GM10248 (cell line): Measurements from ENCODE around the gene ZC3HAV1L.
"Not testable (repeated sequence)": the region's sequence is repeated elsewhere in the genome, so short reads cannot be mapped to it uniquely, and the experiment has no call there.

Experiments used
- CTCF ChIA-PET: fragments of 300-600 bp; sonication (Branson Sonifier 250); formaldehyde crosslinking; extraction: SDS; loops from one replicate; lab custom pipeline; 2021; ENCODE audit warnings: antibody characterized with exemption; lab: Yijun Ruan, JAX
- POLR2A ChIA-PET: fragments of 350-650 bp; sonication (Branson Sonifier 250); formaldehyde crosslinking; extraction: SDS; loops from one replicate; lab custom pipeline; 2020; ENCODE audit warnings: antibody characterized with exemption; lab: Yijun Ruan, JAX
- DNase-seq: peaks from one replicate; pipeline ENCODE4 v3.0.0; 2012; ENCODE audit errors: extremely low spot score
- CTCF ChIP-seq: IDR thresholded peaks from 2 replicates; pipeline ENCODE4 v1.5.1; 2012; ENCODE audit warnings: mild to moderate bottlenecking, low read depth; ENCODE audit errors: extremely low read depth, missing control alignments, control extremely low read depth

The ZC3HAV1L gene

GRCh38 chr7:139029353-139029752 lies 6.5 kb downstream of the ZC3HAV1L start:
- TF ChIP-seq CTCF: no peak
- CTCF ChIA-PET: interaction anchor here (0.7 to 6.2 kb wide), 4 partner anchors 8 to 46 kb away, joined by 3 to 25 read pairs (median 4); no protein-coding TSS in a partner anchor
- POLR2A ChIA-PET: no interaction called here
- no peak for DNase-seq

GRCh38 chr7:139026551-139026950 lies 9.3 kb downstream of the ZC3HAV1L start:
- ChIA-PET POLR2A (no interaction called here), CTCF (interaction anchor here (1.1 to 2.2 kb wide), 4 partner anchors 8 to 49 kb away, joined by 3 to 15 read pairs (median 5); no protein-coding TSS in a partner anchor)
- TF ChIP-seq CTCF: no peak
- DNase-seq: no peak

- DNase-seq, POLR2A ChIA-PET: not testable (repeated sequence)
- CTCF ChIA-PET: interaction anchor here (1.1 to 2.2 kb wide), 4 partner anchors 9 to 50 kb away, joined by 3 to 15 read pairs (median 4); no protein-coding TSS in a partner anchor
Observed at GRCh38 chr7:139025861-139026260, 10.0 kb downstream of the ZC3HAV1L start.

GRCh38 chr7:139023076-139023475 lies 12.8 kb downstream of the ZC3HAV1L start:
- CTCF ChIA-PET: interaction anchor here (1.0 to 2.1 kb wide), 4 partner anchors 9 to 52 kb away, joined by 3 to 9 read pairs (median 6); no protein-coding TSS in a partner anchor
- TF ChIP-seq CTCF: no peak
- POLR2A ChIA-PET: no interaction called here
- DNase-seq: no peak

GRCh38 chr7:139022286-139022685 lies 13.6 kb downstream of the ZC3HAV1L start:
- POLR2A ChIA-PET: no interaction called here
- no peak for DNase-seq
- no peak for TF ChIP-seq CTCF
- CTCF ChIA-PET: interaction anchor here (1.5 to 2.5 kb wide), 3 partner anchors 8 to 53 kb away, joined by 3 to 9 read pairs (median 6); no protein-coding TSS in a partner anchor

GRCh38 chr7:139018910-139019309 lies 16.9 kb downstream of the ZC3HAV1L start:
- DNase-seq: no peak
- no peak for TF ChIP-seq CTCF
- ChIA-PET POLR2A (interaction anchor here (0.7 kb wide), 1 partner anchor 52 kb away, joined by 5 read pairs; no protein-coding TSS in a partner anchor), CTCF (interaction anchor here (0.8 to 3.8 kb wide), 6 partner anchors 8 to 133 kb away, joined by 3 to 44 read pairs (median 8); partner anchors contain the start of gene ZC3HAV1L)

- TF ChIP-seq CTCF: peak; percentile 62
- CTCF ChIA-PET: interaction anchor here (0.6 to 3.8 kb wide), 26 partner anchors 9 to 362 kb away, joined by 3 to 44 read pairs (median 4); partner anchors contain the start of gene ZC3HAV1L
- POLR2A ChIA-PET: no interaction called here
- DNase-seq: peak; percentile 81
Observed at GRCh38 chr7:139016931-139017511, 18.8 kb downstream of the ZC3HAV1L start.
